ENCODE results near the gene DNASE1L1.

The DNASE1L1 gene

GRCh38 chrX:154362085-154362742 is 46.8 kb downstream of the DNASE1L1 start:
- H2AFZ ChIP-seq (ENCODE audit: low read length): no peak overlapping the region
- H3K79me2 ChIP-seq (ENCODE audit: insufficient read depth, low read length): peaks cover 43% of the 10 kb centered on the region
- peaks cover 36% of the 10 kb centered on the region for H4K20me1 ChIP-seq (ENCODE audit: insufficient read depth, low read length, poor library complexity, severe bottlenecking)
- no peaks in the 10 kb centered on the region for H3F3A ChIP-seq (ENCODE audit: low read depth)
- no peak for TF ChIP-seq CTCF (conservative IDR thresholded peaks at IDR 0.05; ENCODE audit: low read length)
- no peak for TF ChIP-seq EZH2phosphoT487 (IDR thresholded peaks at IDR 0.05; ENCODE audit: borderline replicate concordance)
- H3K27me3 ChIP-seq (ENCODE audit: insufficient read depth, low read length, poor library complexity, severe bottlenecking): no peaks in the 10 kb centered on the region
- no peak overlapping the region for H3K4me2 ChIP-seq (ENCODE audit: low read depth, low read length, poor library complexity, severe bottlenecking)
- H3K4me3 ChIP-seq (ENCODE audit: low read length, poor library complexity, severe bottlenecking): no peak overlapping the region
- no peaks in the 10 kb centered on the region for H3K4me1 ChIP-seq (ENCODE audit: insufficient read depth, low read length, poor library complexity, severe bottlenecking)
- H3K9me2 ChIP-seq (replicated peaks; ENCODE audit: low read depth, low read length): no peaks in the 10 kb centered on the region
- H3K36me3 ChIP-seq (ENCODE audit: insufficient read depth, low read length): peaks cover 90% of the 10 kb centered on the region; the same call in 1 of the 2 replicates
- no peak overlapping the region for H3K9ac ChIP-seq (ENCODE audit: low read depth, low read length, poor library complexity, severe bottlenecking)
- no peaks in the 10 kb centered on the region for H3K9me3 ChIP-seq (ENCODE audit: insufficient read depth, low read depth, low read length)

- Histone ChIP-seq H3K27me3 (ENCODE audit: insufficient read depth, low read length, poor library complexity, severe bottlenecking) (no peaks in the 10 kb centered on the region), H2AFZ (ENCODE audit: low read length) (no peak overlapping the region), H4K20me1 (ENCODE audit: insufficient read depth, low read length, poor library complexity, severe bottlenecking) (peaks cover 18% of the 10 kb centered on the region), H3K9me2 (replicated peaks; ENCODE audit: low read depth, low read length) (no peaks in the 10 kb centered on the region), H3K79me2 (ENCODE audit: insufficient read depth, low read length) (peaks cover 23% of the 10 kb centered on the region; the same call in 1 of the 2 replicates), H3F3A (ENCODE audit: low read depth) (no peaks in the 10 kb centered on the region), H3K36me3 (ENCODE audit: insufficient read depth, low read length) (peaks cover 87% of the 10 kb centered on the region; the same call in 1 of the 2 replicates), H3K4me1 (ENCODE audit: insufficient read depth, low read length, poor library complexity, severe bottlenecking) (no peaks in the 10 kb centered on the region), H3K9ac (ENCODE audit: low read depth, low read length, poor library complexity, severe bottlenecking) (no peak overlapping the region), H3K4me2 (ENCODE audit: low read depth, low read length, poor library complexity, severe bottlenecking) (no peak overlapping the region), H3K9me3 (ENCODE audit: insufficient read depth, low read depth, low read length) (no peaks in the 10 kb centered on the region), H3K4me3 (ENCODE audit: low read length, poor library complexity, severe bottlenecking) (no peak overlapping the region)
- no peak for TF ChIP-seq EZH2phosphoT487 (IDR thresholded peaks at IDR 0.05; ENCODE audit: borderline replicate concordance)
- TF ChIP-seq CTCF (conservative IDR thresholded peaks at IDR 0.05; ENCODE audit: low read length): no peak
Measured at GRCh38 chrX:154360155-154360713, 48.8 kb downstream of the DNASE1L1 start.

GRCh38 chrX:154359362-154360154 is 49.5 kb downstream of the DNASE1L1 start:
- H2AFZ ChIP-seq (ENCODE audit: low read length): no peak overlapping the region
- no peaks in the 10 kb centered on the region for H3K9me3 ChIP-seq (ENCODE audit: insufficient read depth, low read depth, low read length)
- H3K9ac ChIP-seq (ENCODE audit: low read depth, low read length, poor library complexity, severe bottlenecking): no peak overlapping the region
- H4K20me1 ChIP-seq (ENCODE audit: insufficient read depth, low read length, poor library complexity, severe bottlenecking): peaks cover 12% of the 10 kb centered on the region
- H3K4me3 ChIP-seq (ENCODE audit: low read length, poor library complexity, severe bottlenecking): no peak overlapping the region
- no peaks in the 10 kb centered on the region for H3F3A ChIP-seq (ENCODE audit: low read depth)
- TF ChIP-seq CTCF (conservative IDR thresholded peaks at IDR 0.05; ENCODE audit: low read length) (no peak), EZH2phosphoT487 (IDR thresholded peaks at IDR 0.05; ENCODE audit: borderline replicate concordance) (no peak)
- H3K4me2 ChIP-seq (ENCODE audit: low read depth, low read length, poor library complexity, severe bottlenecking): no peak overlapping the region
- peaks cover 85% of the 10 kb centered on the region; the same call in 1 of the 2 replicates for H3K36me3 ChIP-seq (ENCODE audit: insufficient read depth, low read length)
- no peaks in the 10 kb centered on the region for H3K9me2 ChIP-seq (replicated peaks; ENCODE audit: low read depth, low read length)
- H3K4me1 ChIP-seq (ENCODE audit: insufficient read depth, low read length, poor library complexity, severe bottlenecking): no peaks in the 10 kb centered on the region
- H3K27me3 ChIP-seq (ENCODE audit: insufficient read depth, low read length, poor library complexity, severe bottlenecking): no peaks in the 10 kb centered on the region
- peaks cover 21% of the 10 kb centered on the region; the same call in 1 of the 2 replicates for H3K79me2 ChIP-seq (ENCODE audit: insufficient read depth, low read length)
